GM18867 (cell line): ENCODE data around the gene RELN.
"Not testable (repeated sequence)": the region's sequence is repeated elsewhere in the genome, so short reads cannot be mapped to it uniquely, and the experiment has no call there.

ENCODE experiments used
- ATAC-seq: cut with Tn5 transposase; IDR thresholded peaks from one replicate; pipeline ENCODE4 v1.9.1; 2021; ENCODE audit warnings: mild to moderate bottlenecking, moderate library complexity; ENCODE audit not compliant: unreplicated experiment

Gene RELN

GRCh38 chr7:103905997-103906396 lies 83.5 kb downstream of the RELN start:
- ATAC-seq: no peak

- no peak for ATAC-seq
Measured at GRCh38 chr7:103902917-103903316, 86.5 kb downstream of the RELN start.

- ATAC-seq: not testable (repeated sequence)
Measured at GRCh38 chr7:103896826-103897225, 92.6 kb downstream of the RELN start.

GRCh38 chr7:103894656-103895596 lies 94.5 kb downstream of the RELN start:
- ATAC-seq: no peak

- ATAC-seq: no peak
Measured at GRCh38 chr7:103893350-103893749, 96.1 kb downstream of the RELN start.

- ATAC-seq: no peak
Measured at GRCh38 chr7:103889451-103889850, 100.0 kb downstream of the RELN start.

- no peak for ATAC-seq
Measured at GRCh38 chr7:103888603-103889153, 100.8 kb downstream of the RELN start.

- no peak for ATAC-seq
Measured at GRCh38 chr7:103887853-103888602, 101.4 kb downstream of the RELN start.

GRCh38 chr7:103887050-103887449 lies 102.4 kb downstream of the RELN start:
- ATAC-seq: no peak

- ATAC-seq: no peak
Measured at GRCh38 chr7:103879928-103880600, 109.4 kb downstream of the RELN start.

GRCh38 chr7:103879411-103879810 lies 110.0 kb downstream of the RELN start:
- no peak for ATAC-seq

GRCh38 chr7:103877565-103877964 lies 111.9 kb downstream of the RELN start:
- no peak for ATAC-seq

- no peak for ATAC-seq
Measured at GRCh38 chr7:103875718-103876117, 113.7 kb downstream of the RELN start.

GRCh38 chr7:103871473-103871872 lies 118.0 kb downstream of the RELN start:
- ATAC-seq: no peak

GRCh38 chr7:103870664-103871063 lies 118.8 kb downstream of the RELN start:
- ATAC-seq: no peak

GRCh38 chr7:103867874-103868273 lies 121.6 kb downstream of the RELN start:
- ATAC-seq: no peak

GRCh38 chr7:103866919-103867318 lies 122.5 kb downstream of the RELN start:
- no peak for ATAC-seq

GRCh38 chr7:103865442-103865841 lies 124.0 kb downstream of the RELN start:
- ATAC-seq: no peak

- ATAC-seq: no peak
Measured at GRCh38 chr7:103862302-103863035, 127.0 kb downstream of the RELN start.

- ATAC-seq: no peak
Measured at GRCh38 chr7:103859709-103860108, 129.7 kb downstream of the RELN start.
